DMS53 treated with DMSO at 0.1 percent for 48 hours (cell line): ENCODE measurements around the gene HOXA10.
A peak's percentile ranks its signal among the peaks of the same experiment; 100 is the strongest.

Source experiments
- DNase-seq: peaks from one replicate; lab custom pipeline; 2025; ENCODE audit not compliant: unreplicated experiment; lab: John Stamatoyannopoulos, UW

HOXA10 gene

GRCh38 chr7:27191833-27192545 is 17.9 kb upstream of the HOXA10 start:
- DNase-seq = no peak

- DNase-seq = no peak
Observed at GRCh38 chr7:27191161-27191731, 17.1 kb upstream of the HOXA10 start.

GRCh38 chr7:27189997-27190748 is 16.1 kb upstream of the HOXA10 start:
- no peak for DNase-seq

- DNase-seq = no peak
Observed at GRCh38 chr7:27189295-27189996, 15.3 kb upstream of the HOXA10 start.

GRCh38 chr7:27188386-27189294 is 14.5 kb upstream of the HOXA10 start:
- DNase-seq = no peak

GRCh38 chr7:27187475-27188385 is 13.6 kb upstream of the HOXA10 start:
- no peak for DNase-seq

GRCh38 chr7:27186668-27187474 is 12.8 kb upstream of the HOXA10 start:
- no peak for DNase-seq

GRCh38 chr7:27185854-27186667 is 11.9 kb upstream of the HOXA10 start:
- DNase-seq = peak; percentile 35

GRCh38 chr7:27185013-27185853 is 11.1 kb upstream of the HOXA10 start, which contains the start of gene HOXA11:
Gene HOXA11 (minus strand): TSS chr7:27185232. CDS start chr7:27185144, 88 bp downstream.
- DNase-seq = peak; percentile 77

GRCh38 chr7:27184337-27185012 is 10.4 kb upstream of the HOXA10 start:
- peak; percentile 33 for DNase-seq

GRCh38 chr7:27183682-27184336 is 9.7 kb upstream of the HOXA10 start:
- DNase-seq = peak; percentile 39

GRCh38 chr7:27182861-27183681 is 9.0 kb upstream of the HOXA10 start:
- peak; percentile 42 for DNase-seq

- DNase-seq = no peak
Observed at GRCh38 chr7:27182285-27182841, 8.2 kb upstream of the HOXA10 start.

- DNase-seq = no peak
Observed at GRCh38 chr7:27181795-27182275, 7.7 kb upstream of the HOXA10 start.
